HCT116 (cell line): ENCODE results near the gene MRGPRX3. TPM values are rescaled to one million over a fixed set of nuclear protein-coding genes. Genes with fewer than 3 reads are reported as not detected.
A peak's percentile ranks its signal among the peaks of the same experiment; 100 is the strongest.
"Not testable (repeated sequence)": the region's sequence is repeated elsewhere in the genome, so short reads cannot be mapped to it uniquely, and the experiment has no call there.

Experiments used
- ATAC-seq: fragments of 200-7000 bp; cut with Tn5 transposase; 2 replicates; pipeline ENCODE4 v1.9.1; 2020; ENCODE audit warnings: mild to moderate bottlenecking, moderate library complexity
- BruUV-seq: library from RNA; stranded (reverse); fragments of 400-500 nt; replicated peaks from 2 replicates; lab custom pipeline; 2021; lab: Mats Ljungman, UMichigan
- CTCF ChIA-PET: fragments of 300-600 bp; sonication (Branson Sonifier 250); formaldehyde crosslinking; loops from one replicate; lab custom pipeline; 2021; ENCODE audit warnings: antibody characterized with exemption; lab: Charles Lee
- POLR2A ChIA-PET: fragments of 300-600, 350-600 bp; sonication (Branson Sonifier 250); formaldehyde crosslinking; loops from one replicate; lab custom pipeline; 2021; ENCODE audit warnings: antibody characterized with exemption; lab: Charles Lee
- RAD21 ChIA-PET, 2 experiments: fragments of 300-600 bp; sonication (Branson Sonifier 250); formaldehyde crosslinking; loops; one replicate each; lab custom pipeline; 2023; ENCODE audit warnings: low total read pairs in 2 of 2; ENCODE audit not compliant: uncharacterized antibody in 2 of 2, unreplicated experiment in 2 of 2, low non-redundant PET in 1 of 2; lab: Charles Lee
- DNase-seq: peaks from one replicate; pipeline ENCODE4 v3.0.0-alpha.2; 2010; ENCODE audit warnings: low read depth, low spot score
- H2AFZ ChIP-seq: fragments of 200-600 bp; shearing (Covaris generic), sonication (generic); 2 replicates; pipeline ENCODE4 v1.6.1; 2017; ENCODE audit warnings: low read depth, mixed run types, mixed read lengths, antibody characterized with exemption, low read length; ENCODE audit not compliant: poor library complexity, severe bottlenecking
- H3K27ac ChIP-seq: 2 replicates; pipeline ENCODE4 v1.5.1; 2012; ENCODE audit warnings: low read depth, low read length
- H3K27me3 ChIP-seq: fragments of 200-600 bp; sonication (generic); 2 replicates; pipeline ENCODE4 v1.6.1; 2016; ENCODE audit warnings: mixed run types, low read length, mixed read lengths; ENCODE audit not compliant: insufficient read depth
- H3K36me3 ChIP-seq, 2 experiments: fragments of 200-500 bp in 1 of 2; fragments of 200-600 bp in 1 of 2; sonication (Bioruptor generic) in 1 of 2; sonication (generic) in 1 of 2; 2 replicates each; pipeline versions ENCODE4 v1.5.1 to v1.6.1; 2014 to 2016; ENCODE audit warnings: low read length in 2 of 2, inconsistent platforms in 1 of 2, mixed read lengths in 1 of 2, mixed run types in 1 of 2; ENCODE audit not compliant: insufficient read depth in 2 of 2, control insufficient read depth in 1 of 2
- H3K4me1 ChIP-seq, 2 experiments: fragments of 200-600 bp in 1 of 2; sonication (generic) in 1 of 2; 2 replicates each; pipeline versions ENCODE4 v1.5.1 to v1.6.1; 2012 to 2017; ENCODE audit warnings: low read length in 2 of 2, inconsistent platforms in 1 of 2, mild to moderate bottlenecking in 1 of 2, mixed read lengths in 1 of 2, mixed run types in 1 of 2, moderate library complexity in 1 of 2; ENCODE audit not compliant: insufficient read depth in 2 of 2, control insufficient read depth in 1 of 2
- H3K4me2 ChIP-seq: fragments of 200-600 bp; sonication (generic); 2 replicates; pipeline ENCODE4 v1.6.1; 2017; ENCODE audit warnings: mixed run types, low read length, mixed read lengths
- H3K4me3 ChIP-seq, 2 experiments: fragments of 200-600 bp in 1 of 2; sonication (generic) in 1 of 2; replicated peaks in 1 of 2; 2 replicates each; pipeline ENCODE4 v1.5.1; 2011 to 2016; ENCODE audit warnings: low read length in 2 of 2, control low read depth in 1 of 2, low read depth in 1 of 2, mild to moderate bottlenecking in 1 of 2, mixed read lengths in 1 of 2, mixed run types in 1 of 2
- H3K79me2 ChIP-seq: fragments of 200-600 bp; sonication (generic); 2 replicates; pipeline ENCODE4 v1.6.1; 2017; ENCODE audit warnings: mild to moderate bottlenecking, mixed run types, low read length, moderate library complexity, mixed read lengths; ENCODE audit not compliant: insufficient read depth
- H3K9ac ChIP-seq: fragments of 200-600 bp; sonication (generic); 2 replicates; pipeline ENCODE4 v1.6.1; 2016; ENCODE audit warnings: low read length, mixed read lengths
- H3K9me2 ChIP-seq: fragments of 200-600 bp; sonication (generic), shearing (Covaris generic); 2 replicates; pipeline ENCODE4 v1.6.1; 2017; ENCODE audit warnings: mixed run types, mild to moderate bottlenecking, moderate library complexity; ENCODE audit not compliant: insufficient read depth
- H3K9me3 ChIP-seq, 2 experiments: fragments of 200-500 bp in 1 of 2; fragments of 200-600 bp in 1 of 2; sonication (Bioruptor generic) in 1 of 2; sonication (generic) in 1 of 2; 2 replicates each; pipeline ENCODE4 v1.6.1; 2014 to 2017; ENCODE audit warnings: low read length in 2 of 2, mixed read lengths in 2 of 2, inconsistent platforms in 1 of 2, low read depth in 1 of 2, mild to moderate bottlenecking in 1 of 2, mixed run types in 1 of 2, moderate library complexity in 1 of 2; ENCODE audit not compliant: control insufficient read depth in 1 of 2, insufficient read depth in 1 of 2
- H4K20me1 ChIP-seq: fragments of 200-600 bp; sonication (generic), shearing (Covaris generic); 2 replicates; pipeline ENCODE4 v1.6.1; 2017; ENCODE audit warnings: mixed run types, mild to moderate bottlenecking, moderate library complexity; ENCODE audit not compliant: insufficient read depth
- CBX3 ChIP-seq: IDR thresholded peaks from 2 replicates; pipeline ENCODE4 v1.6.1; 2012; ENCODE audit warnings: low read depth
- EGR1 ChIP-seq: IDR thresholded peaks from 2 replicates; pipeline ENCODE4 v1.6.1; 2012; ENCODE audit warnings: low read depth
- ELF1 ChIP-seq: IDR thresholded peaks from 2 replicates; pipeline ENCODE4 v1.6.1; 2012; ENCODE audit warnings: low read depth, borderline replicate concordance
- EZH2 ChIP-seq: fragments of 200-600 bp; sonication (generic); IDR thresholded peaks from 2 replicates; pipeline ENCODE4 v1.6.1; 2017; ENCODE audit warnings: antibody characterized with exemption, mixed run types
- EZH2phosphoT487 ChIP-seq: fragments of 200-600 bp; IDR thresholded peaks from 2 replicates; pipeline ENCODE4 v1.6.1; 2018; ENCODE audit warnings: antibody characterized with exemption, borderline replicate concordance
- POLR2AphosphoS5 ChIP-seq: IDR thresholded peaks from 2 replicates; pipeline ENCODE4 v1.6.1; 2011; ENCODE audit warnings: mild to moderate bottlenecking, low read depth, low read length, moderate library complexity
- RAD21 ChIP-seq: IDR thresholded peaks from 2 replicates; pipeline ENCODE4 v1.6.1; 2012; ENCODE audit warnings: low read depth, mild to moderate bottlenecking
- SIN3A ChIP-seq: IDR thresholded peaks from 2 replicates; pipeline ENCODE4 v1.6.1; 2012; ENCODE audit warnings: low read depth
- SRF ChIP-seq: IDR thresholded peaks from 2 replicates; pipeline ENCODE4 v1.6.1; 2012; ENCODE audit warnings: low read depth
- ZFX ChIP-seq: fragments of 450-650 bp; IDR thresholded peaks from 2 replicates; pipeline ENCODE4 v1.6.1; 2017
- intact Hi-C: fragments of 100-400 bp; cut with micrococcal nuclease; formaldehyde crosslinking; loops from 2 replicates; pipeline ENCODE4 v1.10.0; 2022
- total RNA-seq: library from RNA; stranded (reverse); gene quantifications from one replicate; pipeline ENCODE4 v1.2.1, GENCODE V29; 2021; ENCODE audit not compliant: unreplicated experiment
- TF ChIP-seq, protein P1 (sequence below): IDR thresholded peaks from 2 replicates; pipeline ENCODE4 v1.6.1; 2011; ENCODE audit warnings: mild to moderate bottlenecking, low read length, moderate library complexity; ENCODE audit not compliant: insufficient replicate concordance; ENCODE audit errors: extremely low read depth
- TF ChIP-seq, protein P2 (sequence below), 3 experiments: fragments of 200-600 bp in 1 of 3; sonication (generic) in 1 of 3; IDR thresholded peaks in 2 of 3; conservative IDR thresholded peaks in 1 of 3; 2 replicates each; pipeline ENCODE4 v1.5.1; 2012 to 2017; ENCODE audit warnings: low read depth in 2 of 3, low read length in 2 of 3, antibody characterized with exemption in 1 of 3, borderline replicate concordance in 1 of 3, control low read depth in 1 of 3, mild to moderate bottlenecking in 1 of 3, mixed read lengths in 1 of 3, mixed run types in 1 of 3, moderate library complexity in 1 of 3; ENCODE audit not compliant: insufficient read depth in 1 of 3
- TF ChIP-seq, protein P3 (sequence below): IDR thresholded peaks from 2 replicates; pipeline ENCODE4 v1.6.1; 2012

MRGPRX3 gene
- total RNA-seq, 1 experiment from 2014 or later, result not detected

DNA sequence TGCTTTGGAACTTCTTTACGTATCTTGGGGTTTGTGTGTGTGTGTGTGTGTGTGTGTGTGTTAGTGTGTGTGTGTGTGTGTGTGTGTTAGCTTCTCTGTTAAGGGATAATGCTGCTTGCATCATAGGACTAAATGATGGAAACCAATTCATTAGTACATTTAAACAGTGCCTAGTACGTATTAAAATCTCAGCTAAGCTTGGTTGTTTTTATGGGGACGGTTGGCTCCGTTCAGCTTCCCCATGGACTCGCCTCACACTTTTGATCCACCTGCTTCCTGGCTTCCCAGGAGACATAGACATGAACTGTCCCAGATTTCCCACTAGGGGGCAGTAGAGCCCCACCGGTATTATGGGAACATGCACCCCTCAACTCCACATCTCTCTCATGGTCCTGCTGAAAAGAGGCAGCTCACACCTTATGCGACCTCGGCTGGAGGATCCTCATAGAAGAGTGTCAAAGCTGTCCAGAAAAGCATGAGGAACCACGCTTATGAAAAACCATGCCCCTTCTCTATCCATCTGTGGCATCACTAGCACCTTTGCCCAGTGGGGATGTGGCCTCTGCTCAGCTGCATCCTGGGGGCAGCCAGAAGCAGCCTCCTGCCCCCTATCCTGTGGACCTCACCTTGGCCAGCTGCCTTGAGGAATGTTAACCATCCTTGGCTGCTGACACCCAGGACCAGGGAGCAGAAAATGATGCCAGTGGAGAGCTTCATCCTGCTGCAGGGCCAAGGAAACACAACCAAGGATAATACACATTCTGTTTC, 16.8 kb upstream of the MRGPRX3 start:
- ChIA-PET CTCF (interaction anchor here (0.7 to 2.6 kb wide), 26 partner anchors 9 to 955 kb away, joined by 3 to 40 read pairs (median 5); partner anchors contain the start of genes LDHA and SAAL1), RAD21 (interaction anchor here (0.6 to 2.1 kb wide), 11 partner anchors 9 to 519 kb away, joined by 3 to 7 read pairs (median 3); partner anchors contain the start of gene SAAL1 (in 1 of the 2)), POLR2A (interaction anchor here (0.6 to 1.1 kb wide), 2 partner anchors 9 to 11 kb away, joined by 3 to 4 read pairs; partner anchors contain the start of gene SAAL1)
- Histone ChIP-seq H3K9me2 (no peaks in the 10 kb centered on the region), H4K20me1 (no peaks in the 10 kb centered on the region), H3K27me3 (peaks cover 22% of the 10 kb centered on the region), H3K27ac (no peak overlapping the region), H2AFZ (peak overlapping the region; percentile 57), H3K36me3 (no peaks in the 10 kb centered on the region), H3K4me2 (peak overlapping the region; percentile 36), H3K79me2 (no peaks in the 10 kb centered on the region), H3K9me3 (no peaks in the 10 kb centered on the region), H3K4me1 (peaks cover 0 to 4% of the 10 kb centered on the region in 2 experiments; a peak in 2 of 4 replicates), H3K9ac (no peak overlapping the region), H3K4me3 (no peak overlapping the region; a peak in 1 of 4 replicates)
- TF ChIP-seq, protein P1, sequence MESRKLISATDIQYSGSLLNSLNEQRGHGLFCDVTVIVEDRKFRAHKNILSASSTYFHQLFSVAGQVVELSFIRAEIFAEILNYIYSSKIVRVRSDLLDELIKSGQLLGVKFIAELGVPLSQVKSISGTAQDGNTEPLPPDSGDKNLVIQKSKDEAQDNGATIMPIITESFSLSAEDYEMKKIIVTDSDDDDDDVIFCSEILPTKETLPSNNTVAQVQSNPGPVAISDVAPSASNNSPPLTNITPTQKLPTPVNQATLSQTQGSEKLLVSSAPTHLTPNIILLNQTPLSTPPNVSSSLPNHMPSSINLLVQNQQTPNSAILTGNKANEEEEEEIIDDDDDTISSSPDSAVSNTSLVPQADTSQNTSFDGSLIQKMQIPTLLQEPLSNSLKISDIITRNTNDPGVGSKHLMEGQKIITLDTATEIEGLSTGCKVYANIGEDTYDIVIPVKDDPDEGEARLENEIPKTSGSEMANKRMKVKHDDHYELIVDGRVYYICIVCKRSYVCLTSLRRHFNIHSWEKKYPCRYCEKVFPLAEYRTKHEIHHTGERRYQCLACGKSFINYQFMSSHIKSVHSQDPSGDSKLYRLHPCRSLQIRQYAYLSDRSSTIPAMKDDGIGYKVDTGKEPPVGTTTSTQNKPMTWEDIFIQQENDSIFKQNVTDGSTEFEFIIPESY, result no peak
- TF ChIP-seq CBX3 (peak; percentile 55; the same call in 1 of the 2 replicates), ZFX (no peak), ELF1 (no peak), POLR2AphosphoS5 (no peak), SRF (no peak), SIN3A (no peak), EZH2 (no peak), RAD21 (peak; percentile 90), EZH2phosphoT487 (no peak), EGR1 (no peak)
- TF ChIP-seq, protein P2, sequence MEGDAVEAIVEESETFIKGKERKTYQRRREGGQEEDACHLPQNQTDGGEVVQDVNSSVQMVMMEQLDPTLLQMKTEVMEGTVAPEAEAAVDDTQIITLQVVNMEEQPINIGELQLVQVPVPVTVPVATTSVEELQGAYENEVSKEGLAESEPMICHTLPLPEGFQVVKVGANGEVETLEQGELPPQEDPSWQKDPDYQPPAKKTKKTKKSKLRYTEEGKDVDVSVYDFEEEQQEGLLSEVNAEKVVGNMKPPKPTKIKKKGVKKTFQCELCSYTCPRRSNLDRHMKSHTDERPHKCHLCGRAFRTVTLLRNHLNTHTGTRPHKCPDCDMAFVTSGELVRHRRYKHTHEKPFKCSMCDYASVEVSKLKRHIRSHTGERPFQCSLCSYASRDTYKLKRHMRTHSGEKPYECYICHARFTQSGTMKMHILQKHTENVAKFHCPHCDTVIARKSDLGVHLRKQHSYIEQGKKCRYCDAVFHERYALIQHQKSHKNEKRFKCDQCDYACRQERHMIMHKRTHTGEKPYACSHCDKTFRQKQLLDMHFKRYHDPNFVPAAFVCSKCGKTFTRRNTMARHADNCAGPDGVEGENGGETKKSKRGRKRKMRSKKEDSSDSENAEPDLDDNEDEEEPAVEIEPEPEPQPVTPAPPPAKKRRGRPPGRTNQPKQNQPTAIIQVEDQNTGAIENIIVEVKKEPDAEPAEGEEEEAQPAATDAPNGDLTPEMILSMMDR (IDR thresholded peaks at IDR 0.05 in 2 of 3, conservative IDR thresholded peaks at IDR 0.05 in 1 of 3; ENCODE audit: borderline replicate concordance in 1 of 3, insufficient read depth in 1 of 3, low read depth in 2 of 3, low read length in 2 of 3), result peak; percentile 76 to 94 (median 86)
- TF ChIP-seq, protein P3, sequence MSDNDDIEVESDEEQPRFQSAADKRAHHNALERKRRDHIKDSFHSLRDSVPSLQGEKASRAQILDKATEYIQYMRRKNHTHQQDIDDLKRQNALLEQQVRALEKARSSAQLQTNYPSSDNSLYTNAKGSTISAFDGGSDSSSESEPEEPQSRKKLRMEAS, result peak; percentile 71
- no TSS peak for BruUV-seq
- ATAC-seq (peak; percentile 98), DNase-seq (peak; percentile 76)
- intact Hi-C loops, result loop anchor here (1.0 to 10.0 kb wide), 6 partner anchors 88 to 737 kb away; no protein-coding TSS in a partner anchor

DNA sequence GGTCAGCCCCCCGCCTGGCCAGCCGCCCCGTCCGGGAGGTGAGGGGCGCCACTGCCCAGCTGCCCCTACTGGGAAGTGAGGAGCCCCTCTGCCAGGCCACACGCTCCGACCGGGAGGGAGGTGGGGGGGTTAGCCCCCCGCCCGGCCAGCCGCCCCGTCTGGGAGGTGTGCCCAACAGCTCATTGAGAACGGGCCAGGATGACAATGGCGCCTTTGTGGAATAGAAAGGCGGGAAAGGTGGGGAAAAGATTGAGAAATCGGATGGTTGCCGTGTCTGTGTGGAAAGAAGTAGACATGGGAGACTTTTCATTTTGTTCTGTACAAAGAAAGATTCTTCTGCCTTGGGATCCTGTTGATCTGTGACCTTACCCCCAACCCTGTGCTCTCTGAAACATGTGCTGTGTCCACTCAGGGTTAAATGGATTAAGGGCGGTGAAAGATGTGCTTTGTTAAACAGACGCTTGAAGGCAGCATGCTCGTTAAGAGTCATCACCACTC, 11.0 kb upstream of the MRGPRX3 start:
- DNase-seq, H3K27ac ChIP-seq, H3K9ac ChIP-seq, POLR2A ChIA-PET, H3K36me3 ChIP-seq, H2AFZ ChIP-seq, H3K79me2 ChIP-seq, H3K4me2 ChIP-seq, H4K20me1 ChIP-seq, H3K27me3 ChIP-seq, H3K4me3 ChIP-seq, ATAC-seq, RAD21 ChIA-PET, BruUV-seq, H3K4me1 ChIP-seq, H3K9me2 ChIP-seq, H3K9me3 ChIP-seq, CTCF ChIA-PET, intact Hi-C loops: not testable (repeated sequence)
